SHP77 treated with DMSO at 0.1 percent for 48 hours (cell line): ENCODE data around the gene KIAA1671.
"Not testable (repeated sequence)": the region's sequence is repeated elsewhere in the genome, so short reads cannot be mapped to it uniquely, and the experiment has no call there.

Source experiments
- DNase-seq: peaks from one replicate; lab custom pipeline; 2025; lab: John Stamatoyannopoulos, UW

Gene KIAA1671

DNA sequence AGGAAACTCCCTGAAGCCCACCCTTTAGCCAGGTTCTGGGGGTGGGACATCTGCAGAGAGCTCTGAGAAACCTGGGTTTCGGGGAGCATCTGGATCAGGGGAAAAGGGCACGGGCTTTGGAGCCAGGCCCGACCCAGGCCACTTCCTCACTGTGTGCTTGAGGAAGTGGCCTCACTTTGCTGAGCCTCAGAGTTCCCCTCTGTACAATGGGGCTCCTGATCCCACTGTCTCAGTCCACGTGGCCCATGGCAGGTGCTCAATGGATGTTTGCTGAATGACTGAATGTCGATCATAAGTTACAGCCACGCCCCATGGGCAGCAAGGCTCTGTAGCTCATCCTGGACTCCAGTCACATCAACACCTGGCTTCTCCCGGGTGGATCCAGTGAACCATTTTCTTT lies 248.5 kb downstream of the KIAA1671 start:
- no peak for DNase-seq

GRCh38 chr22:25201557-25202273 lies 249.2 kb downstream of the KIAA1671 start:
- no peak for DNase-seq

- DNase-seq, result peak; percentile 16
These were observed 249.9 kb downstream of the KIAA1671 start for GRCh38 chr22:25202290-25202921.

DNA sequence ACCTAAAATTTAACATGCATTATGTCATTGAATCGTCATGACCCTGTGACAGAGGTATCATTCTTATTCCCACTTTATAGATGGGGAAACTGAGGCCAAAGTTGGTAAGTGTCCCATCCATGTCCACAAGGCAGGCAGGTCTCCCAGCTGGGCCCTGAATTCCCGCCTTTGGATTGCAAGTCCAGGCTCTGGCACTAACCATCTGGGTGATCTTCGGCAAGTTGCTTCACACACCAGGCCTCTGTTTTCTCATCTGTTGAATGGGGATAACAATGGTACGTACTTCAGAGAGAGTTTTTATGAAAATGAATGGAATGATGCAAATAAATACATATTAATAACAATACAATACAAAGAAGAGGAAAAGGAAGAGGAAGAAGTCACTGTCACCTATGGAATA lies 250.6 kb downstream of the KIAA1671 start:
- DNase-seq, result no peak

DNA sequence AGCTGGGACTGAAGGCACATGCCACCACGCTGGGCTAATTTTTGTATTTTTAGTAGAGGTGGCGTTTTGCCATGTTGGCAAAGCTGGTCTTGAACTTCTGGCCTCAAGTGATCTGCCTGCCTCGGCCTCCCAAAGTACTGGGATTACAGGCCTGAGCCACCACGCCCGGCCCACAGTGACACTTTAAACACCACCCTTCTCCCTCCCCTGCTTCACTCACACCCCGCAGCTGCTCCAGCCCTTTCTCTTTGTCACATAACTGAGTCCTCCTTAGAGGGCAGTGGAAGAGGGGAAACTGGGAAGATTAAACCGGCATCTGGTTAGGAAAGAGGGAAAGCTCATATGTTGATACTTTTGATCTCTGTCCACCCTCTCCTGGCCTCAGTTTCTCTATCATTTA lies 252.0 kb downstream of the KIAA1671 start:
- not testable (repeated sequence) for DNase-seq

GRCh38 chr22:25205847-25206246 lies 253.3 kb downstream of the KIAA1671 start:
- no peak for DNase-seq

- DNase-seq, result no peak
These were observed 254.5 kb downstream of the KIAA1671 start for GRCh38 chr22:25206998-25207397.

DNA sequence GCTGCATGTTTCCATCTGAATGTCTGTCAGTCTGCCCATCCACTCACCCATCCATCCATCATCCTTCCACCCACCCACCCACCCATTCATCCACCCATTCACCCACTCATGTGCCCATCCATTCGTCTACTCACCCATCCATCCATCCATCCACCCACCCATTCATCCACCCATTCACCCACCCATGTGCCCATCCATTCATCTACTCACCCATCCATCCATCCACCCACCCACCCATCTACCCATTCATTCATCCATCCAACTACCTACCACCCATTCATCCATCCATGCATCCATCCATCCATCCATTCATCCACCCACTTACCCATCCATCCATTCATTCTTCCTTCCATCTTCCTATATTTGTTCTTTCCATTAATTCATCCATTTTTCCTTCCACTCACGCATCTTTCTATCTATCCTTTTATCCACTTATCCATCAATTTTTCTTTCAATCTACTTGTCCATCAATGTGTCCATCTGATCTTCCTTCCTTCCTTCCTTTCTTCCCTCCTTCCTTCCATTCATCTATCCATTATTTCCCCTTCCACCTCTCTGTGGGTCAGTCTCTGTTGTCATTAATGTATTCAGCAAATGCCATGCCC lies 255.1 kb downstream of the KIAA1671 start:
- no peak for DNase-seq

DNA sequence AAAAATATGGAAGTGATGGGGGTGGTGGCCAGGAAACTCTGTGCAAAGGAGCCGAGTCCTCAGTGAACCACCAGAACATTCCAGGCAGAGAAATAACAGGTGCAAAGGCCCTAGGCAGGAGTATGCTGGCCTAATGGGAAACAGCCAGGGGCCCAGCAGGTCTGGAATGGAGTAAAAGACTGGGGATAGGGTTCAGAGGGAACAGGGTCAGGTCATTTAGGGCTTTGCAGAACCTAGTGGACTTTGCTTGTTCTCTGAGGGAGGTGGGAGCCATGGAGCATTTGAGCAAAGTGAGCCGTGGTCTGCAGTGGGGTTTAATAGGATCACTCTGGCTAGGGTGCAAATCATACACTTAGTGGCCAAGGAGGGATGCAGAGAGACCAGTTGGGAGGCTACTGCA lies 255.8 kb downstream of the KIAA1671 start:
- DNase-seq, result no peak

GRCh38 chr22:25208743-25209505 lies 256.4 kb downstream of the KIAA1671 start:
- no peak for DNase-seq

DNA sequence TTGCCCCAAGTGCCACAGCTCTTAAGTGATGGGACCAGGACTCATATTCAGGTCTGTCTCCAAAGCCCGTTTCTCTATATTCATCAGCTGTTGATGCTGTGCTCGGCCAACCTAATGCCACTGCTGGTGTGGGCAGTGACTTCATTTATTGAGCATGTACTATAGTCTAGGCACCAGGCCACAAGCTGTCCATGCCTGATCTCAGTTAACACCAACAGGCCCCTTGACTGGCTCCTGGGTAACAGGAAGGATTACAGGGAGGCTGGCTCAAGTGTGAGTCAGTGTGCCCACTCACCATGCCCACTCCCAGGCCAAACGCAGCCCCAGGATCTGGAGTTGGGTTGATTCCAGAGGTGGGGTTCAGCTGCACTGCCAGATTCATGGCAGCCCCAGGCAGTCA lies 258.3 kb downstream of the KIAA1671 start:
- no peak for DNase-seq

DNA sequence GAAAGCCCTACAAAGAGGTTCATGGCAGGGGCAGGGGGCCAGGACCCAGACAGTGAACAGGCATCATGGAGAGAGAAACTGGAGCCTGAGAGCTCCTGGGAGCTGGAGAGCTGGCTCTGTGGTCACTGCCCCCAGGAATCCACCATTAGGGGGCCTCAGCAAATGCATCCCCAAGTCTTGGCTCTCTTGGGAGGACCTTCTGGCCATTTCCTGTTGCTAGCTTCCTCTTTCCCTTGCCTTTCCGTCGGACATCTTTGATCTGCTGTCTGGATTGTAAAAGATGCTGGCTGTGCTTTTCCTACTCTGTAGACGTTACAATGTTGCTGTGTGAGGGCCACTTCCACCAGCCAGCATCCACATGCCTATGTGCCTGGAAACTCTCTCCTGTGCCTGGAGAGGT lies 259.8 kb downstream of the KIAA1671 start:
- no peak for DNase-seq

DNA sequence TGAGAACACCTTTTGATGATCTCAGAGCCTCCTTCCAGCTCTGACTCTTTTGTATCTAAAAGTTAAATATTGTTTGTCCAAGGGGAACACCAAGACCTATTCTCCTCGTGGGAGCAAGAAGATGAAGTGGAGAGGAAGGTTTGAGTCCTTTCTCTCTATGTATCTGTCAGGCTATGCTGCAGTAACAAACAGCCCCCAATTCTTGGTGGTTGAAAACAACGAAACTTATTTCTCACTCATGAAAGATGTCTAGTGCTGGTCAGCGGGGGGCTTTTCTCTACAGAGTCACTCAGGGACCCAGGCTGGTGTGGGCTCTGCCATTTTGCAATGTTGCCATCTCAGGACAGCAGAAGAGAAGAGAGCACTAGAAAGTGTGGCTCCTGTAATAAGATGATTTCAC lies 260.7 kb downstream of the KIAA1671 start:
- no peak for DNase-seq

DNA sequence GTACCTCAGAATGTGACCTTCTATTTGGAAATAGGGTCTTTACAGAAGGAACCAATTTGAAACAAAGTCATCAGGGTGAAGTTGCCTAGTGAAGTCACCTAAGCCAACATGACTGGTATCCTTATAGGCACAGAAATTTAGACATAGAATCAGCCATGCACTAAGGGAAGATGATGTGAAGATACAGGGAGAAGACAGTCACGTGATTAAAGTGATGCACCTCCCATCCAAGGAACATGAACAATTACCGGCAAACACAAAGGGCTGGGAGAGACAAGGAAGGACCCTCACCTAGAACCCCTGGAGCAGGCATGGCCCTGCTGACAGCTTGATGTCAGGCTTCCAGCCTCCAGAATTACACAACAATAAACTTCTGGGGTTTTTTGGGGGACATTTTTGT lies 263.7 kb downstream of the KIAA1671 start:
- DNase-seq, result no peak

- no peak for DNase-seq
These were observed 266.7 kb downstream of the KIAA1671 start, which contains the start of gene CRYBB2 for GRCh38 chr22:25219211-25219689. TSS of gene CRYBB2 (plus strand) at chr22:25219639. CDS start at chr22:25221430, 1,791 bp downstream.

DNA sequence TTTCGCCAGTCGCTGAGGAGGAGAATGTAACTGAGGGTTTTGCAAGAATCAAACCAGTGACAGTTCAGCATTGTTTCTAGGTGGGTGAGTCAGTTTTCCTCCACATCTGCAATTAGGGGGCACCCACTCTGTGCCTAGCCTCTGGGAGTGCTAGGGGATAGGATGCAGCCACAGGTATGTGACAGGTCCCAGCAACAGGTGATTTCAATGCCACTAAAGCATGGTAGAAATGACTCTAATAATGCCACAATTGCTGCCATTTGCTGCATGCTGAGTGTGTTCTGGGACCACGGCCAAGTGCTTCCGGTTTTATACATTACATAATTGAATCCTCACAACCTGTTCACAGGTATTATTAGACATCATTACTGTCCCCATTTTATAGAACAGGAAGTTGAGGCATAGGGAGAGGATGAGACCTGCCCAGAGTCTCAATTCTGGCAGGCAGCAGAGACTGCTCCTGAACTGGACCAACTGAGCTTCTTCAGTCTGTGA lies 267.5 kb downstream of the KIAA1671 start:
- DNase-seq, result no peak

DNA sequence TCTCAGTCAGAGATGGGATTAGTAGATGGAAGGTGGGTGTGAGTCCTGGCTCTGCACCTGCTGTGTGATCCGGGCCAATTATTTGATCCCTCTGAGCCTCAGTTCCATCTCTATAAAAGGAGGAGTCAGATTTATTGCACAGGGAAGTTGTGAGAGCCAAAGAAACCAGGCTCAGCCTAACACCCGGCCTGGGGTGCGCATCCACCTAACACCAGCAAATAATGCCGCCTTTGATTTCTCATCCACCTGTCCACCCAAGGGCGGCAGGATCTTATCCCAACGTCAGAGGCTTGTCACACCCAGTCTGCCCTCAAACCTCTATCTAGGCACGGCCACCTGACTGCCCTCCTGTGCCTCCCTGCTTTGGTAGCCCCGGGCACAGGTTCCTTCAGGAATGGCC lies 269.3 kb downstream of the KIAA1671 start:
- no peak for DNase-seq

DNA sequence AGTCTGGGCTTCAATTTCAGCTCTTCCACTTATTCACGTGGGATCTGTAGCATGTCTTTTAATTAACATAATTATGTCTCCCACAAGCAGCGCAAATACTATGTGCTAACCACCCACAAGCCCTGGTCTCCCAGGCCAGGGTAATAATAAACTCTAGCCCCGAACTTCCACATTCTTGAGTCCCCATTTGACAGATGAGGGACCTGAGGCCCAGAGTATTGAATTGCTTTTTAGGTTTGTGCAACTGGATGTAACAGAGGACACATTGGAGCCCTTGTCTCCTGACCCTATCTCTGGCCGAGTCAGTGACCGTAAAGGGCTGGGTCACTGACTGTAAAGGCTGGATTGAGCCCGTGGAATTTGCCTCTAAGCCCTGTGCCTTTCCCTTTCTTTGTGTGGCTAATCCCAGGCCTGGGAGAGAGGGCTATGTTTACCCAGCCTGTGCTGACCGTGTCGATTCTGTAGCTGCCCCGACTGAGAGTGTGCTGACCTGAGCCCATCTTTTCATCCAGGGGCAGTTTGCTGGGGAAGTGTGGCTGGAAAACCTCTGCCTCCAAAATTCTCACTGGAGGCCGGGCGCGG lies 270.8 kb downstream of the KIAA1671 start:
- no peak for DNase-seq

DNA sequence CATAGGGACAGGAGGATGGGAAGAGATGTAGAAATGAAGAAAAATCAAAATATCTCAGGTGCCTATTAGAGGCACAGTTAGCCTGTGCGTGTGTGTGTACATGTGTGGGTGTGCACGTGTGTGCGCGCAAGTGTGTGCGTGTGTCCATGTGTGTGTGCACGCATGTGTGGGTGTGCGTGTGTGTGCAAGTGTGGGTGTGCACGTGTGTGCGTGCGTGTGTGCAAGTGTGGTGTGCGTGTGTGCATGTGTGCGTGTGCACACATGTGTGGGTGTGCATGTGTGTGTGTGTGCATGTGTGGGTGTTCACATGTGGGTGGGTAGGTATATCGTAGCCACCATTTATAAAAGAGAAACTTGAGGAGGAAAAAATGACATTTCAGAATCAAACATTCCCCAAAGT lies 276.3 kb downstream of the KIAA1671 start:
- no peak for DNase-seq

GRCh38 chr22:25230760-25231159 lies 278.2 kb downstream of the KIAA1671 start:
- DNase-seq, result not testable (repeated sequence)

DNA sequence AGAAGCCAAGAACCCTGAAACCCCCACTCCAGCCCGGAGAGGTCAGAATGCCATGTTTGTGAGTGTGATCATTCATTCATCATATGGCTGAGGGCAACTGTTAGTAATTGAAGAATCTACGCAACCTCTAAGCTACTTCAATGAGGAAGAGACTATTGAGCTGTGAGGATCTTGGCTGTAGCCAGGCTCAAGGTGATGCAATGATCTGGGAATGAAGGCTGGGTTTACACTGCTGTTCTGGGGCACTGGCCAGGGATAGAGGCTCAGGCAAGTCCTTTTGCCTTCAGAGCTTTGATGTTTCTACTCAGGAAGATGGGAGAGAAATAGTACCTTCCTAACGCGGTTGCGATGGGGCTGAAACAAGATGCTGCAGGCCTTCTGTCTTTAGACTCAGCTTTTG lies 279.8 kb downstream of the KIAA1671 start:
- DNase-seq, result no peak

DNA sequence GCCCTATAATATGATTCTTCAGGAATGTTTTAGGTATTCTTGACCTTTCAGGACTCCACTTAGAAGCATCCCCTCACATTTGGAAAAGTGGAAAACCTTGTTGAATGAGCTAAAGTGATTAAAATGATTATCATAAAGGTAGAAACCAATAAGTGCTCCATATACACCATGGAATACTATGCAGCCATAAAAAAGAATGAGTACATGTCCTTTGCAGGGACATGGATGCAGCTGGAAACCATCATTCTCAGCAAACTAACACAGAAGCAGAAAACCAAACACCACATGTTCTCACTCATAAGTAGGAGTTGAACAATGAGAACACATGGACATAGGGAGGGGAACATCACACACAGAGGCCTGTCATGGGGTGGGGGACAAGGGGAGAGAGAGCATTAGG lies 281.2 kb downstream of the KIAA1671 start:
- not testable (repeated sequence) for DNase-seq
